ENCODE results near the gene SPATA2.

DNA sequence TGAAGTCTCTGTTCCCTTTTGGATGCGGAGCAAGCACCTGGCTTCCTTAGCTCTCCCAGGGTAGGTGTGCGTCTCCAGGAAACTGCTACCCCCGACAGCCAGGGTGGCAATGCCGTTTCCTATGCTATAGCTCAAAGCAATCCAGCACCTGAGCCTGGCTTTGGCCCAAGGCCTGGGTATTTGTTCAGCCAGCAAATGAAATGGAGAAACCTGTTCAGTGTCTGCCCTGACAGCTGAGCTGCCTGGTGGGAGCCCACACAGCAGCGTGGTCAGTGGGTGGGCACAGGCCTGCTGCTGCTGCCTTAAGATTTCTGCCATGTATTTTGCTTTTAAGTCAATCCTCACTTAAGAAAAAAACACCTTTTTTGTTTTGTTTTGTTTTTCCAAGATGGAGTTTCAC is 13.7 kb downstream of the SPATA2 start:
- no peak for TF ChIP-seq POLR2A (IDR thresholded peaks at IDR 0.05; ENCODE audit: borderline replicate concordance, extremely low read depth, insufficient read depth, insufficient read length)
- TF ChIP-seq RAD21 (IDR thresholded peaks at IDR 0.05; ENCODE audit: low read depth): no peak
- no peak for TF ChIP-seq SRF (IDR thresholded peaks at IDR 0.05; ENCODE audit: low read depth)
- TF ChIP-seq, protein P1, sequence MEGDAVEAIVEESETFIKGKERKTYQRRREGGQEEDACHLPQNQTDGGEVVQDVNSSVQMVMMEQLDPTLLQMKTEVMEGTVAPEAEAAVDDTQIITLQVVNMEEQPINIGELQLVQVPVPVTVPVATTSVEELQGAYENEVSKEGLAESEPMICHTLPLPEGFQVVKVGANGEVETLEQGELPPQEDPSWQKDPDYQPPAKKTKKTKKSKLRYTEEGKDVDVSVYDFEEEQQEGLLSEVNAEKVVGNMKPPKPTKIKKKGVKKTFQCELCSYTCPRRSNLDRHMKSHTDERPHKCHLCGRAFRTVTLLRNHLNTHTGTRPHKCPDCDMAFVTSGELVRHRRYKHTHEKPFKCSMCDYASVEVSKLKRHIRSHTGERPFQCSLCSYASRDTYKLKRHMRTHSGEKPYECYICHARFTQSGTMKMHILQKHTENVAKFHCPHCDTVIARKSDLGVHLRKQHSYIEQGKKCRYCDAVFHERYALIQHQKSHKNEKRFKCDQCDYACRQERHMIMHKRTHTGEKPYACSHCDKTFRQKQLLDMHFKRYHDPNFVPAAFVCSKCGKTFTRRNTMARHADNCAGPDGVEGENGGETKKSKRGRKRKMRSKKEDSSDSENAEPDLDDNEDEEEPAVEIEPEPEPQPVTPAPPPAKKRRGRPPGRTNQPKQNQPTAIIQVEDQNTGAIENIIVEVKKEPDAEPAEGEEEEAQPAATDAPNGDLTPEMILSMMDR (IDR thresholded peaks at IDR 0.05 in 2 of 3, conservative IDR thresholded peaks at IDR 0.05 in 1 of 3; ENCODE audit: borderline replicate concordance in 1 of 3, insufficient read depth in 1 of 3, low read depth in 2 of 3, low read length in 2 of 3): no peak
- no peak for TF ChIP-seq POLR2AphosphoS5 (IDR thresholded peaks at IDR 0.05; ENCODE audit: low read depth, low read length)
- TF ChIP-seq EZH2 (IDR thresholded peaks at IDR 0.05): no peak
- no peak for TF ChIP-seq ZFX (IDR thresholded peaks at IDR 0.05)
- TF ChIP-seq, protein P2, sequence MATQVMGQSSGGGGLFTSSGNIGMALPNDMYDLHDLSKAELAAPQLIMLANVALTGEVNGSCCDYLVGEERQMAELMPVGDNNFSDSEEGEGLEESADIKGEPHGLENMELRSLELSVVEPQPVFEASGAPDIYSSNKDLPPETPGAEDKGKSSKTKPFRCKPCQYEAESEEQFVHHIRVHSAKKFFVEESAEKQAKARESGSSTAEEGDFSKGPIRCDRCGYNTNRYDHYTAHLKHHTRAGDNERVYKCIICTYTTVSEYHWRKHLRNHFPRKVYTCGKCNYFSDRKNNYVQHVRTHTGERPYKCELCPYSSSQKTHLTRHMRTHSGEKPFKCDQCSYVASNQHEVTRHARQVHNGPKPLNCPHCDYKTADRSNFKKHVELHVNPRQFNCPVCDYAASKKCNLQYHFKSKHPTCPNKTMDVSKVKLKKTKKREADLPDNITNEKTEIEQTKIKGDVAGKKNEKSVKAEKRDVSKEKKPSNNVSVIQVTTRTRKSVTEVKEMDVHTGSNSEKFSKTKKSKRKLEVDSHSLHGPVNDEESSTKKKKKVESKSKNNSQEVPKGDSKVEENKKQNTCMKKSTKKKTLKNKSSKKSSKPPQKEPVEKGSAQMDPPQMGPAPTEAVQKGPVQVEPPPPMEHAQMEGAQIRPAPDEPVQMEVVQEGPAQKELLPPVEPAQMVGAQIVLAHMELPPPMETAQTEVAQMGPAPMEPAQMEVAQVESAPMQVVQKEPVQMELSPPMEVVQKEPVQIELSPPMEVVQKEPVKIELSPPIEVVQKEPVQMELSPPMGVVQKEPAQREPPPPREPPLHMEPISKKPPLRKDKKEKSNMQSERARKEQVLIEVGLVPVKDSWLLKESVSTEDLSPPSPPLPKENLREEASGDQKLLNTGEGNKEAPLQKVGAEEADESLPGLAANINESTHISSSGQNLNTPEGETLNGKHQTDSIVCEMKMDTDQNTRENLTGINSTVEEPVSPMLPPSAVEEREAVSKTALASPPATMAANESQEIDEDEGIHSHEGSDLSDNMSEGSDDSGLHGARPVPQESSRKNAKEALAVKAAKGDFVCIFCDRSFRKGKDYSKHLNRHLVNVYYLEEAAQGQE (IDR thresholded peaks at IDR 0.05; ENCODE audit: low read depth): no peak
- TF ChIP-seq TCF7L2 (IDR thresholded peaks at IDR 0.05; ENCODE audit: borderline replicate concordance, extremely low read depth, insufficient read depth, insufficient read length): no peak
- TF ChIP-seq, protein P3, sequence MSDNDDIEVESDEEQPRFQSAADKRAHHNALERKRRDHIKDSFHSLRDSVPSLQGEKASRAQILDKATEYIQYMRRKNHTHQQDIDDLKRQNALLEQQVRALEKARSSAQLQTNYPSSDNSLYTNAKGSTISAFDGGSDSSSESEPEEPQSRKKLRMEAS (IDR thresholded peaks at IDR 0.05): no peak
- TF ChIP-seq EGR1 (IDR thresholded peaks at IDR 0.05; ENCODE audit: low read depth): no peak
